Suppressor macrophage (primary cell): ENCODE data around the gene PON3.

Experiments used
- DNase-seq, 4 experiments: peaks; one replicate each; pipeline ENCODE4 v3.0.0-alpha.2; 2020 to 2022

Gene PON3

DNA sequence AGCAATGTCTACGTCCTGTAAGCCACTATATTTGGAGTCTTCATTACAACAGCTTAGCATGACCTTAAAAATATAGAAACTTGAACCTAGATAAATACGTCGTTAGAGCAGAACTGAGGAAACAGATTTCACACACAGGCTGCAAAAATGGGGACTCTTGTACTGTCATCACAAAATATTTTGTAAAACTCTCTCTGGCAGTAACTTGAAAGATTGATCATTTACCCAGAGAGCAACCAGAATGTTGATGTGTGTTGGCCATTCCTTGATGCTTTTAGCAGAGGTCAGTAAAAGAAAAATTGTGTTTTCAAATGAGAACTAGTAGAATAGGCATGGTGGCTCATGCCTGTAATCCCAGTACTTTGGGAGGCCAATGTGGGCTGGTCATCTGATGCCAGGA is 57.3 kb downstream of the PON3 start:
- no peak for DNase-seq

DNA sequence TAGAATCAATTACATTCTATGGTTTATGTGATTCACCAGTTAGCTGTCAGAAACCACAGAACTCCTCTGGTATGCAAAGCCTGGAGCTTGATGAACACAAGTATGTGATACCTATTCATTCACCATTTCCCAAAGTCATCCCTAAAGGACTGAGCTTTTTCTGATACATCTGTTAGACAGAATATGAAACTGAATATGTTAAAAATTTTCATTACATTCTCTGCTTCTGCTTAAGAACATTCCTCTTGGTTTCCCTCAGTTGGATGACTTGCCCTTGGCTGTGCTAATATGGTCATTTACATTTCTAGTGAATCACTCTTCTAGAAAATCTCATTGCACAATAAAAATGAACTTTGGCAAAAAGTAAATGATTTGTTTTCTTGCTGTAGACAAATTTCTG is 61.1 kb downstream of the PON3 start:
- DNase-seq = no peak

DNA sequence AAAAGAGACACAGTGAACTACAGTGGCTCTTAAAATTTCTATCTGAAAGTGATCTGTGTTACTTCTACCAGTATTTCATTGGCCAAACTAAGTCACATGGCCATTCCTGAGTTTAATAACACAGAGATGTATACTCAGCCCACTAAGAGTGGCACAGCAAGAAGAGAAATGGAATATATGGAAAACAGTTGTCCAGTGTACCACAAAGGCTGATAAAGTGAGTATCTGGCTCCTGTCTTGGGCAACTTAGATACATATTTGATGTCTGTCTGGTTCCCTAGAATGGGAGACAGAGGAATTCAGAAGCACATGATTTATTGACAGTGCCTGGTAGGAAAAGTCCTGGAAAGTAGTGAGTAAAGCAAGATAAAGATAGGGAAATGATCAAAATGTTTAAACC is 61.7 kb downstream of the PON3 start:
- no peak for DNase-seq

- DNase-seq = no peak
These were observed 65.2 kb downstream of the PON3 start for GRCh38 chr7:95330961-95331337.

DNA sequence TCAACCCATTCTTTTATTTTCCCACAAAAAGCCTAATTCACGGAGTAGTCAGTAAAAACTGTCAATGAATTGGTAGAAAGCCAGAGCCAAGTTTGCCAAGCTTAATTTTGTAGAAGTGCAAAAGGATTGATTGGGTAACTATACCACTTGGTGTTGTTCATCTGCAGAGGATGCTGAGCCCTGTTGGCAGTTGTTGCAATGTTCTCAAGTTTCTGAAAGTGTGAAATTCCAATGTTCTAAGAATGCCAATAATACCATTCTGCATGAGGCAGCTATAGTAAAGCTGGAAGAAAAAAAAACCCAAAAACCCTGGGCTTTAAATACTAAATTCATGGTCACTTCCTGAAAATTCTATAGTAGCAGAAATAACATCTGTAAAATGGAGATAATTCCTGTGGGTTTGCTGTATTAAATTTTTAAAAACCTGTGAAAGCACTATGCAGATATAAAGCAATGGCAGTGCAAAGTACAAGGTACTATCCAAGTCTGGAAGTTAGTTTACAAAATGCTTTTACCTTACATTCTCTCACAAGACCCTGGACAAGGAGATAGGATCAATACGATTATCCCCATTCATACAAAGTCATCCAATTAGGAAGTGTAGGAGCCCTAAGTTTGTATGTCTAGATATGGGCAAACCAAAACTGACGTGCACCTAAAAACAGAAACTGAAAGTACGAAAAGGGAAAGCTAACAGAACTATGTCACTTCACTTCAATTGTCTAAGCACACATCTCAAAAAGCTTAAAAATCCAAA is 65.8 kb downstream of the PON3 start:
- DNase-seq = peak in 2 of 4 experiments; percentile 3 to 8

- DNase-seq = no peak
These were observed 68.8 kb downstream of the PON3 start for GRCh38 chr7:95327356-95327755.

GRCh38 chr7:95324431-95324830 is 71.7 kb downstream of the PON3 start, which contains the start of gene PON1:
PON1 (minus strand) TSS chr7:95324532; CDS start chr7:95324475, 57 bp downstream.
- no peak for DNase-seq

DNA sequence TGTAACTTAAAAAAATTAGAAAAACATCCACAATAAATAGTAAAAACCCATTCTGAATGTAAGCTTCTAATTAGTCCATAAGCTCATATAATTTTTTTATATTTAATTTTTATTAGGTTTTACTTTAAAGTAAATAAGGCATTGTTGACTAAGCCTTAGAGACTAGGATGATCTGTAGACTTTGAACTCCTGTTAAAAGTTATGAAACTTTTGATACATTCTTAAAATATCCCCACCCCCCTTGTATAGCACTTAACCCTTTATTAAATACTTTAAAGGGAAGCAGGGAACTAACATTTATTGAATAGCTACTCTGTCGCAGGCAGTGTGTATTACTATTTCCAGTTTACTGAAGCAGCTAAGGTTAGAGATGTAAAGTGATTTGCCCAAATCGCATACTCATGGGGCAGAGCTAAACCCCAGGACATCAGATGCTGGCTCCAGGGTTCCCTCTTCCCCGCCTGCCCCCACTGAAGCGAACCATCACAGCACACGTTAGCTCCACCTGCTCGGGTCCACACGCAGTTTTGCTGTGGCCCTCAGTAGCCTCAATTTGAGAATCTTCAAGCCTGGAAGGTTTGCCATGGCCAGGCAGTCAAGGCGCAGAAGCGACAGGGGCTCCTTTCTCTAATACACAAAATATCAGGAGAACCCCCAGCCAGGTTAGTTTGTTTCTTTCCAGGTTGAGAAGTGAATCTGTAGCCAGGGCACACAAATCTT is 72.6 kb downstream of the PON3 start:
- no peak for DNase-seq

- no peak for DNase-seq
These were observed 73.3 kb downstream of the PON3 start for GRCh38 chr7:95322854-95323253.

DNA sequence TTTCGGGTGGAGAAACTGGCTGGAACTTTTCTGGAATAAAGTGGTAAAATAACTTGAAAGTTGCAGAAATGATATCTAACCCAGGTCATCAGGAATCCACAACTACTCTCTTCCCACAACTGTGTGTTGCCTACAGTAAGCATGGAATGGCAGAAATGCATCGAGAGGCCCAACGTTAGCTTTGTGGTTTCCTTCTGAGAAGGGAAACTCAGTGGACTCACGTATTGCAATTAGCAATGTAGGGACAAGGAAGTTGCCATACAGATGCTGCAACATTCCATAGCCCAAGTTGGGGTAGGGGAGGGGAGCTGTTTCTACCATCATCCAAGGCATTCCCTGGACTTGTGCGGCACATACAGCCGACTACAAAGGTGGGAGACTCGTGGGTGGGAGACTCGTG is 73.8 kb downstream of the PON3 start:
- DNase-seq = no peak

DNA sequence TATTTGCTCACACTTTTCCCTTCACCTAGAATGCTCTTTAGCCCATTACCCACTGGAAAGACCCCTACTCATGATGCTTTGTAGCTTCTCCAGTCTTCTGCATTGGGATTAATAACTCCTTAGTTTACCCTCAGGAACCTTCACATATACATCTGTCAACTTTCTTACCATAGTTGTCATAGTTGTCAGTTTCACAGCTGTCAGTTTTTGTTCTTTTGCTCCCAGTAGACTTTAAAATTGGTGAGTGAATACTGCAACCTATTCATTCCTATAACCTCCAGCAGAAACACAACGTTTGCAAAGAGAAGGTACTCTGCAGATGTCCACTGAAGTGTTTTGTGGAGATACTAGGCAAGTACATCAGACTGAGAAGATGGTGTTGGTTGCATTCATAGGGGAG is 74.5 kb downstream of the PON3 start:
- DNase-seq = no peak

DNA sequence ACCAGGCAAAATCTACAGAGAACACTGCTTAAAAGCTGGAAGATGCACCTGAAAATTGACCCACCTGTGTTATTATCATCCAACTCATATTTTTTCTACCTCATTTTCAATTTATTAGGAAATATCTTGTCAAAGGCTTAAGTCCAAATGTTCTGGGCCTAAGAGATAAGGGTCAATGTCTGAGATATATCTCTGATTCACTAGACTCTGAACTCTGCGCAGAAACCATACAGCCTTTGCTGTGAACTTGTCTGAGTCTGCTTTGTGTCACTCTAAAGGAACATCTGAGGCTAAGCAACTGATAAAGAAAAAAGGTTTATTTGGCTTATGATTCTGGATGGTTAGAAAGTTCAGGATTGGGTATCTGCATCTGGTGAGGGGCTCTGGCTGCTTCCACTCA is 75.5 kb downstream of the PON3 start:
- DNase-seq = no peak

DNA sequence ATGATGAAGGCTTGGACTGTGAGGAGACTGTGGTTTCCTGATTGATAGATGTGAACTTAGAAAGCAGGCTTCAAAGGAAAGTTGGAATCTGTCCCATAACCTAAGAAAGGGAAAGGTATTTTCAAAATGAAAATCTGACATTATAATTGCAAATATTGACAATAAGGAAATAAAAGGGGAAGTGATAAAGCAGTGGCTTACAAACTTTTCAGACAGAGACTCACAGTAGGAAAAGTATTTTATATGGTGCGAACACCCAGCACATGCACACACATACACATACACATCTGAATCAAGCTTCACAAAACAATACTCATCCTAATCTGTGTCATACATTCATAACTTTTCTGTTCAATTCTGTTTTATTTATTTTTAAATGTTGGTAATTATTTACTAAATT is 76.6 kb downstream of the PON3 start:
- no peak for DNase-seq

DNA sequence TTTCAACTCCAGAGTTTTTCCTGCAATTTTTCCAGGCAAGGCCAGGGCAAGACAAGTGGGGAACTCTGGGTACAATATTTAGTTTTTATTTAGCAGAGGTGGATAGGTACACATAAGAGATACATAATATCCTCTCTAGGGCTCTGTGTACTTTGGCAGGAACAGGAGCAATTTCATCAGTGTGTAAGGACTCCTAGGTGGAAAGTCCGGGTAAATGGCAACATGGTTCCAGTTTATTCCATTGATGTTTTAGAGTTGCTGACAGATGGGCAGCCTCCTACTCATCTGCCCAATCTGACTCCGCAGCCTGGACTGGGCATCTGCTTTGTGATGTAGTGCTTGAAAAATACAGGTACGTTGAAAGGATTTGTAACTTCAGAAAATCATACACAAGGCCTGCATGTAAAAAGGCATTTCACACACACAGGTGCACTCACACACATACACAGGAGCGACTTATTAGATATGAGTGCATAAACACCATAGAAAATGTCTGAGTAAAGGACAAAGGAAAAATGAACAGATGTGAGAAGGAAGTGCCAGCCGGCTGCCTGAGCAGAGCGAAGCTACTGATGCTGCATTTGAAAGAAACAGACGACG is 77.6 kb downstream of the PON3 start:
- no peak for DNase-seq

DNA sequence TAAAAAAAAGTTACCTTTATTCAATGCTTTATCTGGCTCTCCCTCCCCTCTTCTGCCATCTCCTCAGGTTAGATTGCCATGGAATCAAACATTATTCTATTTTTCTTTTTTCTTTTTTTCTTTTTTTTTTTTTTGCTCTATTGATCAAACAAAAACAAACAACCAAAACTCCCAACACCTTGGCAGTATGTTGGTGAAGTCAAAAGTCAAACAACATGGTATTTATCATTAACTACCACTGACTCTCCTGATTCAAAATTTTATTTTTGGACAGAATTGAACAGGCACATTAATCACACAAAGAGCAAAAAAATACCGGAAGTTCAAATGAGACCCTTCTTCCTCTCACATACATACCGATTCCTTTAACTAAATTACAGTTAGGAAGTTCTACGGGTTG is 78.2 kb downstream of the PON3 start:
- no peak for DNase-seq

- DNase-seq = no peak
These were observed 78.6 kb downstream of the PON3 start for GRCh38 chr7:95317546-95317945.

GRCh38 chr7:95316588-95316987 is 79.6 kb downstream of the PON3 start:
- DNase-seq = no peak

DNA sequence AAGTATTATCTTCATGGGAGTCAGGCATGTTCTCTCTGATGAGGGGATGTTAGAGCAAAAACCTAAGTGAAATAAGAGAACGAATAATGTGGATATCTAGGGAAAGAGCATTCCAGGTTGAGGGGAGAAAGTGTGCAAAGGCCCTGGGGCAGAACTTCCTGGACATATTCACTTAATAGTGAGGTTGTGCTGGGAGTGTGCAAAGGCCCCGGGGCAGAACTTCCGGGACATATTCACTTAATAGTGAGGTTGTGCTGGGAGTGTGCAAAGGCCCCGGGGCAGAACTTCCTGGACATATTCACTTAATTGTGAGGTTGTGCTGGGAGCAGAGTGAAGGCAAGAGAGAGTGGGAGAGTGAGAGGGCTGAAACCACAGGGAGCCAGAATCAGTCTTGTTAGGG is 83.6 kb downstream of the PON3 start:
- no peak for DNase-seq

DNA sequence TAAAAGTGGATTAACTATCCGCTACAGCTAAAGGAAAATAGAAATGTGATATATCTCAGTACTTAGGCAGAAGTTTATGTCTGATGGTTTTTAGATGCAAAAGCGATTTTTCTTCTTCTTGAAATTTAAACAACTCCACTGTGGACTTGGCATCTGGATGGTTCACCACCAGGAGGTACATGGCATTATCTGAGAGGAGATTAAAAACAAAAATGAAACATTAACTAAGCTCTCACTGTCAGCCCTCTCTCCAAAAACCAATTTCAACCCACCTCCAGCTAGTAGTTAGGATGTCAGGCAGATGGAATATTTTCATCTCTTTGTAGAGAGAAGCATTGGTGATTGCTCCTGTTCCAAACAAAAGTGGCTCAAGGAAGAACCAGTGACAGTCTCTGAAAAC is 84.8 kb downstream of the PON3 start:
- DNase-seq = no peak

- DNase-seq = no peak
These were observed 86.2 kb downstream of the PON3 start for GRCh38 chr7:95309951-95310350.
